IMR-90 (cell line): Measurements from ENCODE around the gene TAF1L. TPM values are rescaled to one million over a fixed set of nuclear protein-coding genes. Genes with fewer than 3 reads are reported as not detected.

Source experiments
- ATAC-seq: fragments of 200-7000 bp; cut with Tn5 transposase; 2 replicates; pipeline ENCODE4 v1.9.1; 2020; ENCODE audit warnings: low read depth, mild to moderate bottlenecking, moderate library complexity
- BruUV-seq: library from RNA; stranded (reverse); fragments of 400-500 nt; replicated peaks from 2 replicates; lab custom pipeline; 2021; lab: Mats Ljungman, UMichigan
- CTCF ChIA-PET: fragments of 300-600 bp; formaldehyde crosslinking; extraction: SDS; loops from one replicate; lab custom pipeline; 2021; ENCODE audit warnings: antibody characterized with exemption; lab: Yijun Ruan, JAX
- POLR2A ChIA-PET: fragments of 300-600 bp; sonication (Branson Sonifier 250); formaldehyde crosslinking; loops from one replicate; lab custom pipeline; 2022; ENCODE audit warnings: antibody characterized with exemption; ENCODE audit not compliant: unreplicated experiment; lab: Charles Lee
- DNase-seq: peaks from one replicate; pipeline ENCODE4 v3.0.0; 2013
- H2AFZ ChIP-seq: replicated peaks from 2 replicates; pipeline ENCODE3; 2013; ENCODE audit warnings: low read length, mild to moderate bottlenecking; ENCODE audit not compliant: poor library complexity
- H2AK5ac ChIP-seq: 2 replicates; pipeline ENCODE4 v1.6.1; 2013; ENCODE audit warnings: low read depth, low read length, inconsistent platforms
- H2AK9ac ChIP-seq: replicated peaks from 2 replicates; pipeline ENCODE3; 2013; ENCODE audit warnings: mild to moderate bottlenecking, low read depth, low read length, moderate library complexity; ENCODE audit not compliant: poor library complexity
- H2BK120ac ChIP-seq: 2 replicates; pipeline ENCODE4 v1.6.1; 2013; ENCODE audit warnings: low read depth, low read length, inconsistent platforms
- H2BK15ac ChIP-seq: 3 replicates; pipeline ENCODE4 v1.6.1; 2013; ENCODE audit warnings: low read depth, low read length, inconsistent platforms
- H2BK20ac ChIP-seq: 2 replicates; pipeline ENCODE4 v1.6.1; 2013; ENCODE audit warnings: low read depth, mild to moderate bottlenecking, inconsistent platforms, low read length, moderate library complexity
- H2BK5ac ChIP-seq: 2 replicates; pipeline ENCODE4 v1.6.1; 2013; ENCODE audit warnings: mild to moderate bottlenecking, low read depth, low read length, inconsistent platforms; ENCODE audit not compliant: poor library complexity, severe bottlenecking
- H3K14ac ChIP-seq: replicated peaks from 2 replicates; pipeline ENCODE4 v1.6.1; 2013; ENCODE audit warnings: low read depth, low read length, inconsistent platforms
- H3K18ac ChIP-seq: 2 replicates; pipeline ENCODE4 v1.6.1; 2013; ENCODE audit warnings: low read depth, low read length, control low read depth
- H3K23ac ChIP-seq: 2 replicates; pipeline ENCODE4 v1.6.1; 2013; ENCODE audit warnings: low read depth, low read length, inconsistent platforms
- H3K27ac ChIP-seq: 2 replicates; pipeline ENCODE4 v1.5.1; 2013; ENCODE audit warnings: mild to moderate bottlenecking, control low read depth, low read length; ENCODE audit not compliant: insufficient read depth
- H3K27me3 ChIP-seq: 2 replicates; pipeline ENCODE4 v1.6.1; 2013; ENCODE audit warnings: low read length; ENCODE audit not compliant: control insufficient read depth, insufficient read depth
- H3K36me3 ChIP-seq: 2 replicates; pipeline ENCODE4 v1.6.1; 2013; ENCODE audit warnings: low read length, mixed read lengths; ENCODE audit not compliant: control insufficient read depth, insufficient read depth
- H3K4ac ChIP-seq: 2 replicates; pipeline ENCODE4 v1.6.1; 2013; ENCODE audit warnings: low read depth, low read length, inconsistent platforms
- H3K4me1 ChIP-seq: 2 replicates; pipeline ENCODE4 v1.6.1; 2013; ENCODE audit warnings: low read length, mixed read lengths; ENCODE audit not compliant: control insufficient read depth, insufficient read depth
- H3K4me2 ChIP-seq: 2 replicates; pipeline ENCODE4 v1.6.1; 2013; ENCODE audit warnings: low read depth, mild to moderate bottlenecking, control low read depth, low read length, moderate library complexity
- H3K4me3 ChIP-seq: 2 replicates; pipeline ENCODE4 v1.5.1; 2013; ENCODE audit warnings: low read depth, mild to moderate bottlenecking, control low read depth, low read length, moderate library complexity; ENCODE audit not compliant: insufficient read depth
- H3K56ac ChIP-seq: 2 replicates; pipeline ENCODE4 v1.6.1; 2013; ENCODE audit warnings: low read length, inconsistent platforms; ENCODE audit not compliant: insufficient read depth; ENCODE audit errors: extremely low read depth
- H3K79me1 ChIP-seq, 2 experiments: 2 replicates each; pipeline ENCODE4 v1.6.1; 2013; ENCODE audit warnings: low read length in 2 of 2, inconsistent platforms in 1 of 2, low read depth in 1 of 2
- H3K9ac ChIP-seq: 2 replicates; pipeline ENCODE4 v1.6.1; 2013; ENCODE audit warnings: low read depth, low read length, control low read depth
- H3K9me1 ChIP-seq: 2 replicates; pipeline ENCODE4 v1.6.1; 2013; ENCODE audit warnings: low read length, inconsistent platforms; ENCODE audit not compliant: insufficient read depth
- H3K9me3 ChIP-seq: 2 replicates; pipeline ENCODE4 v1.6.1; 2013; ENCODE audit warnings: low read length; ENCODE audit not compliant: control insufficient read depth, insufficient read depth
- H4K20me1 ChIP-seq: 2 replicates; pipeline ENCODE4 v1.6.1; 2013; ENCODE audit warnings: low read length, inconsistent platforms; ENCODE audit not compliant: insufficient read depth
- H4K5ac ChIP-seq: 2 replicates; pipeline ENCODE4 v1.6.1; 2013; ENCODE audit warnings: mild to moderate bottlenecking, low read depth, low read length, control low read depth
- H4K8ac ChIP-seq, 2 experiments: 2 replicates each; pipeline ENCODE4 v1.6.1; 2013; ENCODE audit warnings: low read depth in 2 of 2, low read length in 2 of 2, control low read depth in 1 of 2, inconsistent platforms in 1 of 2
- H4K91ac ChIP-seq: 2 replicates; pipeline ENCODE4 v1.6.1; 2013; ENCODE audit warnings: low read depth, low read length, inconsistent platforms; ENCODE audit not compliant: insufficient read depth
- CEBPB ChIP-seq: IDR thresholded peaks from 2 replicates; pipeline ENCODE4 v1.6.1; 2012; ENCODE audit warnings: low read depth, low read length, improper control_type of control experiment
- CHD1 ChIP-seq: IDR thresholded peaks from 2 replicates; pipeline ENCODE4 v1.6.1; 2012; ENCODE audit warnings: low read depth, low read length, improper control_type of control experiment
- CTCF ChIP-seq: conservative IDR thresholded peaks from 2 replicates; pipeline ENCODE4 v1.5.1; 2012; ENCODE audit warnings: mild to moderate bottlenecking, low read depth, low read length, improper control_type of control experiment
- ELK1 ChIP-seq: fragments of 150-350 bp; IDR thresholded peaks from 2 replicates; pipeline ENCODE4 v1.6.1; 2016; ENCODE audit warnings: low read depth, mild to moderate bottlenecking, low read length, moderate library complexity, borderline replicate concordance
- FOS ChIP-seq: fragments of 150-350 bp; IDR thresholded peaks from 2 replicates; pipeline ENCODE4 v1.6.1; 2016; ENCODE audit warnings: low read depth, low read length
- MAZ ChIP-seq: IDR thresholded peaks from 2 replicates; pipeline ENCODE4 v1.6.1; 2012; ENCODE audit warnings: low read depth, mild to moderate bottlenecking, low read length, improper control_type of control experiment, moderate library complexity, borderline replicate concordance
- MXI1 ChIP-seq: IDR thresholded peaks from 2 replicates; pipeline ENCODE4 v1.6.1; 2012; ENCODE audit warnings: low read depth, mild to moderate bottlenecking, low read length, moderate library complexity, borderline replicate concordance
- NFE2L2 ChIP-seq: fragments of 150-350 bp; IDR thresholded peaks from 2 replicates; pipeline ENCODE4 v1.6.1; 2016; ENCODE audit warnings: low read depth, mild to moderate bottlenecking, low read length
- RAD21 ChIP-seq: IDR thresholded peaks from 2 replicates; pipeline ENCODE4 v1.6.1; 2012; ENCODE audit warnings: low read length, improper control_type of control experiment
- RCOR1 ChIP-seq: IDR thresholded peaks from 2 replicates; pipeline ENCODE4 v1.6.1; 2012; ENCODE audit warnings: mild to moderate bottlenecking, low read length, improper control_type of control experiment; ENCODE audit not compliant: insufficient replicate concordance
- RFX5 ChIP-seq: IDR thresholded peaks from 2 replicates; pipeline ENCODE4 v1.8.0; 2012; ENCODE audit warnings: low read depth, mild to moderate bottlenecking, low read length, moderate library complexity
- SMC3 ChIP-seq: fragments of 150-350 bp; IDR thresholded peaks from 2 replicates; pipeline ENCODE4 v1.6.1; 2016; ENCODE audit warnings: low read depth, mild to moderate bottlenecking, antibody characterized with exemption, low read length, moderate library complexity
- USF2 ChIP-seq: fragments of 150-350 bp; IDR thresholded peaks from 2 replicates; pipeline ENCODE4 v1.6.1; 2017; ENCODE audit warnings: mild to moderate bottlenecking, antibody characterized with exemption, low read length, low read depth
- WGBS, 2 experiments: methylation state at CpG; one replicate each; pipeline versions ENCODE4 v1.1.5 to v1.1.7; 2013; ENCODE audit warnings: missing lambda C conversion rate in 2 of 2; ENCODE audit not compliant: insufficient read length in 1 of 2; ENCODE audit errors: extremely low coverage in 2 of 2; 5-methylcytosine and 5-hydroxymethylcytosine counted together
- dilution Hi-C: fragments of 300-500 bp; cut with HindIII; formaldehyde crosslinking; loops from one replicate; pipeline ENCODE4 v1.14.3; 2018; ENCODE audit warnings: low sequenced_read_pairs; ENCODE audit not compliant: unreplicated experiment
- in situ Hi-C: fragments of 300-500 bp; cut with MboI; formaldehyde crosslinking; loops from 3 replicates; pipeline ENCODE4 v1.14.3; 2019; ENCODE audit warnings: low sequenced_read_pairs, inconsistent platforms, mixed read lengths
- intact Hi-C: fragments of 100-400 bp; cut with micrococcal nuclease; formaldehyde crosslinking; loops from 2 replicates; pipeline ENCODE4 v1.10.0; 2022
- polyA plus RNA-seq, 3 experiments: library from polyadenylated mRNA; depleted of rRNA; stranded (reverse); fragments of >200 nt; gene quantifications; 2 replicates each; pipeline ENCODE4 v1.2.3, GENCODE V29; 2012; ENCODE audit warnings: low replicate concordance in 1 of 3
- total RNA-seq: library from RNA; depleted of rRNA; stranded (reverse); fragments of >200 nt; gene quantifications from 2 replicates; pipeline ENCODE4 v1.2.3, GENCODE V29; 2012

The TAF1L gene
- total and polyA plus RNA-seq, 2 of the 4 experiments (the other 2 are of a cell fraction): not detected

DNA sequence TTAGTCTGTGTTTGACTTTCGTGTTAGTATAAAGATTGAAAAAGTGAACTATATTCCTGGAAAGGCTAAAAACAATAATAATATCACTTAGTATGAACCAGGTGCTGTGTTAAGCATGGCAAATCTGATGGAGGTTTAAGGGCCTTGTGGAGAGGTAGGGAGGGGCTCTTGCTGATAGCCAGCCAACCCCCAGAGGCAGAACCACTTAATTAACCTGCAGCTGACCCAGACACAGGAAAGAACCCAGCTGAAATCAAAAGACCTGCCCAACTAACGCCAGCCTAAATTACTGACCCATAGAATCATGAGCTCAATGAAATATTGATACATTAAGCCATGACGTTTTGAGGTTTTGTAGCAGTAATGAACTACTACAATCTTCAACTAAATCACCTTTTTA lies 28.3 kb upstream of the TAF1L start:
- Histone ChIP-seq H2AK9ac (no peak overlapping the region), H3K9me3 (no peaks in the 10 kb centered on the region), H2BK120ac (no peak overlapping the region), H2AK5ac (no peak overlapping the region), H4K8ac (no peak overlapping the region), H3K4me2 (no peak overlapping the region), H3K27me3 (no peaks in the 10 kb centered on the region), H3K4me1 (no peaks in the 10 kb centered on the region), H3K27ac (no peak overlapping the region), H2BK20ac (no peak overlapping the region), H3K18ac (no peak overlapping the region), H3K9ac (no peak overlapping the region), H4K91ac (no peak overlapping the region), H4K20me1 (no peaks in the 10 kb centered on the region), H3K4ac (no peak overlapping the region), H3K23ac (no peak overlapping the region), H3K4me3 (no peak overlapping the region), H3K14ac (no peak overlapping the region), H4K5ac (no peak overlapping the region), H3K79me1 (no peaks in the 10 kb centered on the region), H3K56ac (no peak overlapping the region), H2AFZ (no peak overlapping the region), H3K9me1 (no peaks in the 10 kb centered on the region), H3K36me3 (no peaks in the 10 kb centered on the region), H2BK5ac (no peak overlapping the region), H2BK15ac (no peak overlapping the region)
- intact Hi-C loops (loop anchor here (10.0 kb wide), 1 partner anchor 121 kb away; the partner anchor contains the start of gene TMEM215), in situ Hi-C loops (no loop called here), dilution Hi-C loops (no loop called here)
- CTCF ChIA-PET: no interaction called here
- WGBS, 2 experiments: no CpG with 5 or more reads among the region's 3 CpGs
- ATAC-seq (no peak), DNase-seq (no peak)
- no TSS peak for BruUV-seq
- POLR2A ChIA-PET: no interaction called here
- TF ChIP-seq RAD21 (no peak), MXI1 (no peak), CTCF (no peak), FOS (no peak), ELK1 (no peak), USF2 (no peak), RFX5 (no peak), CEBPB (no peak), NFE2L2 (no peak), CHD1 (no peak), MAZ (no peak), SMC3 (no peak), RCOR1 (no peak)
